Left forelimb (tissue), 1 donor: ENCODE results near the gene PRKAG1.

Experiments
- DNase-seq: peaks from one replicate; pipeline ENCODE4 v3.0.0-alpha.2; 2018; ENCODE audit warnings: low spot score

Gene PRKAG1

GRCh38 chr12:49010092-49010668, 8.4 kb downstream of the PRKAG1 start:
- no peak for DNase-seq

DNA sequence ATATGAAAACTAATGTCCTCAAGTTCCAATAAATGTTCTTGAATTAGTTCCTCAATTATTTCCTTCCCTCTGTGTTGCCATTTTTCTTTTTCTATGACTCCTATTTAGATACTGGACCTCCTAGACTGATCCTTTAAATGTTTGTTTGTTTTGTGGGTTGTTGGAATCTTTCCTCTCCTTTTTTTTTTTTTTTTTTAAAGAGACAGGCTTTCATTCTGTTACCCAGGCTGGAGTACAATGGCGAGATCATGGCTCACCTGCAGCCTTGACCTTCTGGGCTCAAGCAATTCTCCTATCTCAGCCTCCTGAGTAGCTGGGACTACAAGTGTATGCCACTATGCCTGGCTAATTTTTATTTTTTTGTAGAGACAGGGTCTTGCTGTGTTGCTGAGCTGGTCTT, 9.6 kb downstream of the PRKAG1 start:
- DNase-seq = no peak

DNA sequence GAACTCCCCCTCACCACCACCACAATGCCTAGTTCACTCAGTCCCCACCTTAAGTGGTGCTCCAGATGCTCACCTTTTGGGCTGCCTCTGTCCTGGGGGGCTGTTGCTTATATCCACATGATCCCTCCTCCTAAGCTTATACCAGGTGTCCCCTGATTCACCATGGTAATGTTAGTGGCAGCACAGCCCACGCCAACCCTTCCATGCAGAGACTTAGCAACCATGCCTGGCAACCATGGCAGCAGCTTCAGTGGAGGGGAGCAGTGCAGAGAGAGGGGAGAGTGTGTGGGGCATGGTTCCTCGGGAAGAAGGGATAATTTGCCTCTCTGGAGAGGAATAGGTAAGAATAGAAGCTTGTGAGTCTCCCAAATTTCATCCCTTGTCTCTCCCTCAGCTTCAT, 18.2 kb downstream of the PRKAG1 start:
- DNase-seq = no peak

GRCh38 chr12:48999371-49000131, 19.0 kb downstream of the PRKAG1 start, which contains the start of gene DDN:
Gene DDN, minus strand, starts transcription at chr12:48999375. Its CDS starts 88 bp downstream, at chr12:48999287.
- DNase-seq = no peak

DNA sequence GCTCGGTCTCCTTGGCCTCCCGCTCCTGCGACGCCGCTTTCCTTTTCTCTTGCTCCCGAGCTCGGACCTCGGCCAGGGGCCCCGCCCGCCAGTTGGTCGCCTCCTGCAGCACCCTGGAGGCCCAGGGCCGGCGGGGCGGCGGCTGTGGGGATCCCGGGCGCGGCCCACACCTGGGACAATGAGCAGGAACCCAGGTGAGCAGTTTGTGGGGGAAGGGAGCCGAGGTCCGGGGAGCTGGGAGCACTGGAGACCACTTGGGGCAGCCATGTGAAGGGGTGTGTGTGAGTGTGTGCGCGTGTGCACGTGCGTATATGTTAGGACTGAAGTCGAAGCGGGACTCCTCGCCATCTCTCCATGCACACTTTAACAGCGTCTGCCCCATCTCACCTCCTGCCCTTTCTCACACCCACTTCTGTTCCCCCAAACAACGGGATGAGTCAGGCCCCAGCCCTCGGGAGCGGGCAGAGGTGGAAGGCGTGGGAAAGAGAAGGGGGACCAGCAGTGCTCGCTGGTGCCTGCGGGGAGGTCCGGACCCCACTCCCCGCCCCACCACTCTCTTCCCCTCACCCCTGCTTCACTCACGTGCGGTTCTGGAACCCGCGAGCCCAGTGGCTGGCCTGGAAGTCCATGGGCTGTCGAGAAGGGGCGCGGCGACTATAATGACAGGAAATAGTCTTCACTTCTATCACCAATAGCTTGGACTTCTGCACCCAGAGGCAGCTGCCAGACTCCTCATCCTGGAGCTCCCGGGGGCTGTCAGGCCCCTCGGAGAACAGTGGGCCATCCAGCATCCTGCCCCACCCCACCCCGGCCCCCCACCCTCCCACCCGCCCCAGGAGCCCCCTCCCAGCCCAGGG, 19.9 kb downstream of the PRKAG1 start:
- DNase-seq = no peak

DNA sequence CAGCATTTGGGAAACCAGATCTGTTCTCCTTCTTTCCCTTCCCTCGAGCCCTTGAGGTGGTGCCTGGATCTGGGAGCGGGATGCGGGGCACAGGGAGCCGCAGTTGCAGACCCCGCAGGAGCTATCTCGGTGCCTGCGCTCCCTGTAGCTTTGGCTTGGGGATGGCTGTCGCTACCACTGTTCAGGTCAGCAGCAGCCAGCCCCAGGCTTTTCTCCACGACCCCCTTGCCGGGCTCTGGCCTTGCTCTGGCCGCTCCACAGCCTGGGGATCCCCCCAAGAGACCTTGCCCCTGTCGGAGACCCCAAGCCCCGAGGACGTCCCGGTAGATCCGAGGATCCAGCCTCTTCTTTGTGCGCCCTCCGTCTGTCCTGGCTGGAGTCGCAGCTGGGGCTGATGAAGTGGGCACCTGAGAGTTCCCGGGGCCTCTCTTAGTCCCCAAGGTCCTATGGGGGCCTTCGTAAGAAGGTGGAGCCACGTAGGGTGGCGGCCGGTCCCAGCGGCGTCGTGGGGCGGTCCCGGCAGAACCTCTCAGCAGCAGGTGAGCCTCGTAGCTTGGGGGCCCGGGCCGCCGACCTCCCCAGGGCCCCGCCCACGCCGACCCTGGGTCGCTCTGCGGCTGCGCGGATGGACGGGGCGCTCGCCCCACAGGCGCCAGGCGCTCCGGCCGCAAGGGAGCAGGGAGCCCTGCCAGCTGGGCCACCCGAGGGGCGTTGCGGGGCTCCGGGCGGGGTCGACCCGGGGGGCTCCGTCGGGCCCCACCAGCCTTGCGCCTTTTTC, 20.7 kb downstream of the PRKAG1 start:
- no peak for DNase-seq

DNA sequence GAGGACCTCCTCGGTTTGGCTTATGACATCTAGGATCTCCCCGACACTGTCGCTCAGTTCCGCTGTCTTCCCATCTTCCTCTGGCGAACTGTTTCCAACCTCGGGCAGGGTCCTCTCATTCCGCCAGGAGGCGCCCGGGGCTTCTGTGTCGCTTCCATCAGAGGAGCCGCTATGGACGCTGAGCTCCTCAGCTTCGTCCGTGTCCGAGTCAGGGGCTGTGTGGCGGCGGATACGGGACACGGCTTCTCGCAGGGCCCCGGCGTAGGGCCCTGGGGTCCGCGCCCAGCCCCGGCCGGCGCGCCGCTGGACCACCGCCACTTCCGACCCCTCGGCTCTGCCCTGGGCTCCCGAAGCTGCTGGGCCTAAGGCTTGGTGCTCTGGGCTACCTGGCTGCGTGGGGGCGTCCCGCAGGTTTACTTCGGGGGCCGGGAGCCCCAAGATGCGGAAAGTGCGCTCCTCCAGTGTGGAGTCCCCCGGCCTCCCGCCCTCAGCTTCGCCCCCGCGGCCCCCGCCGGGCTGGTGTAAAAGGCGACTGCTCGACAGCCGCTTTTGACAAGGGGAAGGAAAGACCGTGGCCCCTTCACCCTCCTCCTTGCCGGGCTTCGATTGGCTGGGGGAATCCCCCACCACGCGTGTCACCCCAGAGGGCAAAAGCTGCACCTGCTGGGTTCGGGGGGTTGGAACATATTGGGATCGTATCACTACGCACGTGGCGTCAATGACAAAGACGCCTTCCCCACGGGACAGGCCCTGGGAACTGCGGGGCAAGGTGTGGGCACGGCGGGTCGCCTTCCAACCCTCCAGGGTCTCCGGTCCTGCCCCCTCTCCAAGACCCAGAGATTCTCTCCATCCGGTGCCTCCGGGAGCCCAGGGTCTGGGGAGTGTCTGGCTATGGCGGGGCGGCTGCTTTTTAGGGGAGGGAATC, 21.5 kb downstream of the PRKAG1 start:
- DNase-seq = peak; percentile 85

DNA sequence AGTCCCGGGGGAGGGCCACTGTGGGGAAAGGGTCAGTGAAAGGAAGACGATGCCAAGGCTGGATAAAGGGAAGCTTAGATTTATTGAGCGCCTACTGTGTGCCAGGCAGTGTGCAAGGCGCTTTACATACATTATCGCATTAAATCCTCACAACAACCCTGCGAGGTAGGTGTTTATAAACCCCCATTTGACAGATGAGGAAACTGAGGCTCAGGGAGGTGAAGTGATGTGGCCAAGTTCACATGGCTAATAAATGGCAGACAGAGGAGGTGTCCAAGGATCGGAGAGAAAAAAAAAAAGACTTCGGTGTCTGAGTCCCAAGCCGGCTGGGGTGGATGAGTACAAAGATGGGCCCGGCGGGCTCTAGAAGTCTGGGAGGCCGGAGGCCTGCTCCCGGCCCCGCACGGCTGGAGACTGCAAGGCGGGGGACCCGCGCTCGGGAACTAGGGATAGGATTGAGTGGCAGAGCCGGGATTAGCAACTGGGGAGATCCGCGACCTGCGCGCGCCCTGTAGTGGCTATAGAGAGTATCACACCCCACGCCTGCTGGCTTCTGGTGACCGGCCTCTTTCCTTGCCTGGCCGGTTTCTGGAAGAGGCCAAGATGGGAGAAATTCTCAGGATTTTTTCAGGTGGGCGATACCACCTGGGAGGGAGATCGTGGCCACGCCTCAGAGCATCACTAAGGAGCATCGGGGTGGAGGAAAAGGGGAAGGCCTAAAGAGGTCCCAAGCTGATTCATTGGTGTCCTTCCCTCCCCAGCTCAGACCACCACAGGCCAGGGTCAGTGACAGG, 23.3 kb downstream of the PRKAG1 start:
- peak; percentile 84 for DNase-seq

DNA sequence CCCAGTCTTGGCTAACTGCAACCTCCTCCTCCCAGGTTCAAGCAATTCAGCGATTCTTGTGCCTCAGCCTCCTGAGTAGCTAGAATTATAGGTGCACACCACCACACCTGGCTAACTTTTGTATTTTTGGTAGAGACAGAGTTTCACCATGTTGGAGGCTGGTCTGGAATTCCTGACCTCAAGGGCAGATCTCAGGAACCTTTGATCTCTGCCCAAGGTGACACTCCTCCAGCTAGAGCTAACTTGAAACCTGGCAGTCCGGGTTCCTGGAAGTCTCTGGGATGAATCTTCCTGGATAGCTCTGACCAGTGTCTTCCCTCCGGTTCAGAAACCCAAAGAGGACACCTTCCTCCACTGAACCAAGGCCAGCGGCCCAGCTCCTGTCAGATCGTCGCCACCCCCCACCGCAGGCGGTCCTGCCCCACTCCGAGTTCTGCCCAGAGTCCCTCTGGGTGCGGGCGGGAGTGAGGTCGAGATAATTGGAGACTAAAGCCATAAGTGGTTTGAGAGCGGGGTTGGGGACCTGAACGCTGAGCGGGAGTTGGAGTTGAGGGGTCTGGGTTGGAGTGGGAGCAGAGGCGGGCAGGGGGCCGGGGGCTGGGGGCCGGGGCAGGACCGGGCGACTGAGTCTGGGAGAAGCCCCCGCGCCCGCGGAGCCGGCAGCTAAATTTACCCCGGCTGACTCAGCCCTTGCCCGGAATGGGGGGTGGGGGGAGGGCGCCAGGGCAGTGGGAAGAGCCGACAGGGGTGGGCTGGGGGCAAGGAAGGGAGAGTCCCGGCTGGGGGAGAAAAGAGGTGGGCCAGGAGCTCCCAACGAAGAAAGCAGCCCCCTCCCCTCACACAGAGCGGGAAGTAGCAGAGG, 24.1 kb downstream of the PRKAG1 start:
- DNase-seq = no peak

GRCh38 chr12:48993787-48994186, 24.8 kb downstream of the PRKAG1 start:
- no peak for DNase-seq

DNA sequence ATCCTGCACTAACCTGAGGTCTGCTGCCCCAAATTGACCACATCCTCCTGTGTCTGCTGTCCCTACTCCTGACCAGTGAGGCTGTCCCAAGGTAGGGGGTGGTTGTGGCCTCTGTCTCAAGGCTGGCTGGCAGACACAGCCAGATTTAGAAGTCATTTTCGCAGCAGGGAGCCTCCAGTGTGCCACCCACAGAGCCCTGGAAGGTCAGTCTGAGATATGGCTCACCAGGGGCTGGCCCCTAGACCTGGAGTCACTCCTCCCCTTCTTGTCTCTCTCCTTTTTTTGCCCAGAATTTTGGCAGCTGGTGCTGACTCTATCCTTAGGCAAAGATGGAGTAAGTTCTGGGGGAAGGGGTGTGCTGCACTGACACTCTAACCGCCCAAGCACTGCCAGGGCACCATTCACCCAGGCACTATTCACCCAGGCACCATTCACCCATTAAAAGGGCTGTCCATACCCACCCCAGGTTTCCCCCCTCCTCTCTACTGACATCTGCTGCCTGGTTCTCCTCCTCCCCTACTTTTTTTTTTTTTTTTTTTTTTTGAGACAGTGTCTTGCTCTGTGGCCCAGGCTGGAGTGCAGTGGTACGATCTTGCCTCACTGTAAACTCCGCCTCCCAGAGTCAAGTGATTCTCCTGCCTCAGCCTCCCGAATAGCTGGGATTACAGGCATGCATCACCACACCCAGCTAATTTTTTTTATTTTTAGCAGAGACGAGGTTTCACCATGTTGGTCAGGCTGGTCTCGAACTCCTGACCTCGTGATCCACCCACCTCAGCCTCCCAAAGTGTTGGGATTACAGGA, 27.1 kb downstream of the PRKAG1 start:
- no peak for DNase-seq

- no peak for DNase-seq
Observed at GRCh38 chr12:48990552-48990951, 28.0 kb downstream of the PRKAG1 start.

DNA sequence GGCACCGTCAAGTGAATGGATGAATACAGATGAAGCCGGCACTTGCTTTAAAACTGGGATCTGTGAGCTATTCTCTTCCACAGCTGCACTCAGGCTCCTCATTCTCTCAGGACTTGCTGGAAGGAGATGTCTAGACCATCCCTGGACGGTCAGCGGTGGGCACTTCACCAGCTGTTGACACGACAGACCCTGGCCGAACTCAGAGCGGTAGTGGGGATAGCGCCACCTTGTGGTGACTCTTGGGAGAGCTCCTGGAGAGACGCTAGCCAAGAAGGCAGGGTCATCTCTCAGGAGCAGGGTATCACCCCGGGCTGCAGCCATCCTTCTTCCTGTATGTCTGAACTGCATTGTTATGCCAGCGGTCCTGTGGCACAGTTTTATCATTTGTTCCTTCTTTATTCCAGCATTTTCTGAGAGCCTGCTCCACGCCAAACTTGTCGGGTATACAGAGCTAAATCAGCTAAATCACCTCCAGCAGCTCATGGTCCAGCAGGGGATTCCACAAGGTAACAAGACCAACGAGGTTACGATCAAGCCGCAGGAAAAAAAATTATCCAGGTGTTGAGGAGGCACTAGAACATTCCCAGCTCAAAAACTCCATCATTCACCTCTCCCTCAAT, 30.4 kb downstream of the PRKAG1 start:
- no peak for DNase-seq

GRCh38 chr12:48986720-48987291, 31.8 kb downstream of the PRKAG1 start:
- no peak for DNase-seq

GRCh38 chr12:48985901-48986300, 32.7 kb downstream of the PRKAG1 start:
- DNase-seq = no peak

- no peak for DNase-seq
Observed at GRCh38 chr12:48985475-48985897, 33.1 kb downstream of the PRKAG1 start.

- DNase-seq = no peak
Observed at GRCh38 chr12:48982397-48983080, 36.0 kb downstream of the PRKAG1 start.
